GM23338 (cell line): ENCODE results near the gene CELF4. TPM values are rescaled to one million over a fixed set of nuclear protein-coding genes. Genes with fewer than 3 reads are reported as not detected.
A peak's percentile ranks its signal among the peaks of the same experiment; 100 is the strongest.

Experiments used
- ATAC-seq: fragments of 200-7000 bp; cut with Tn5 transposase; 3 replicates; pipeline ENCODE4 v1.9.1; 2020
- DNase-seq: peaks from one replicate; pipeline ENCODE4 v3.0.0-alpha.2; 2015; ENCODE audit warnings: low spot score
- H2AFZ ChIP-seq: fragments of 200-600 bp; sonication (generic); 2 replicates; pipeline ENCODE4 v1.8.0; 2016; ENCODE audit warnings: antibody characterized with exemption, mild to moderate bottlenecking, moderate library complexity
- H3F3A ChIP-seq: fragments of 200-600 bp; sonication (generic); replicated peaks from 2 replicates; pipeline ENCODE4 v1.8.0; 2017; ENCODE audit warnings: antibody characterized with exemption, mixed run types, low read depth
- H3K27ac ChIP-seq: fragments of 200-600 bp; sonication (generic); 2 replicates; pipeline ENCODE4 v1.6.1; 2016; ENCODE audit warnings: low read depth
- H3K27me3 ChIP-seq: fragments of 200-600 bp; sonication (generic); 2 replicates; pipeline ENCODE4 v1.8.0; 2016; ENCODE audit warnings: mild to moderate bottlenecking, mixed run types, moderate library complexity; ENCODE audit not compliant: insufficient read depth
- H3K36me3 ChIP-seq: fragments of 200-600 bp; sonication (generic); 2 replicates; pipeline ENCODE4 v1.8.0; 2016; ENCODE audit warnings: mild to moderate bottlenecking; ENCODE audit not compliant: insufficient read depth
- H3K4me1 ChIP-seq: fragments of 200-600 bp; sonication (generic); 2 replicates; pipeline ENCODE4 v1.8.0; 2016; ENCODE audit warnings: mild to moderate bottlenecking, moderate library complexity; ENCODE audit not compliant: insufficient read depth
- H3K4me2 ChIP-seq: fragments of 200-600 bp; sonication (generic); 2 replicates; pipeline ENCODE4 v1.7.1; 2017; ENCODE audit warnings: mixed run types
- H3K4me3 ChIP-seq: fragments of 200-600 bp; sonication (generic); 2 replicates; pipeline ENCODE4 v1.6.1; 2016; ENCODE audit warnings: mixed run types
- H3K79me2 ChIP-seq: fragments of 200-600 bp; sonication (generic); replicated peaks from 2 replicates; pipeline ENCODE4 v1.8.0; 2017; ENCODE audit warnings: mild to moderate bottlenecking; ENCODE audit not compliant: insufficient read depth
- H3K9me2 ChIP-seq: fragments of 200-600 bp; sonication (generic); 2 replicates; pipeline ENCODE4 v1.8.0; 2017; ENCODE audit not compliant: insufficient read depth
- H4K20me1 ChIP-seq: fragments of 200-600 bp; sonication (generic); replicated peaks from 2 replicates; pipeline ENCODE4 v1.8.0; 2017; ENCODE audit warnings: mild to moderate bottlenecking; ENCODE audit not compliant: insufficient read depth
- H3K27ac Mint-ChIP-seq: 2 replicates; pipeline ENCODE4 v1.8.0; 2020; ENCODE audit warnings: inconsistent platforms, mild to moderate bottlenecking, moderate library complexity, mixed read lengths
- H3K27me3 Mint-ChIP-seq: 3 replicates; pipeline ENCODE4 v1.8.0; 2022; ENCODE audit warnings: low read depth, mild to moderate bottlenecking, moderate library complexity, mixed read lengths, inconsistent platforms; ENCODE audit not compliant: insufficient read depth, poor library complexity
- H3K36me3 Mint-ChIP-seq: 3 replicates; pipeline ENCODE4 v1.8.0; 2021; ENCODE audit warnings: low read depth, mild to moderate bottlenecking, inconsistent platforms, moderate library complexity, mixed read lengths
- H3K4me1 Mint-ChIP-seq: 3 replicates; pipeline ENCODE4 v1.8.0; 2020; ENCODE audit warnings: mild to moderate bottlenecking, inconsistent platforms, mixed read lengths
- H3K4me3 Mint-ChIP-seq: 3 replicates; pipeline ENCODE4 v1.8.0; 2021; ENCODE audit warnings: moderate library complexity, mild to moderate bottlenecking, inconsistent platforms, mixed read lengths
- H3K9me3 Mint-ChIP-seq: 3 replicates; pipeline ENCODE4 v1.8.0; 2020; ENCODE audit warnings: moderate library complexity, mild to moderate bottlenecking, inconsistent platforms, mixed read lengths
- CREB1 ChIP-seq: fragments of 250-450 bp; sonication (Bioruptor Pico); IDR thresholded peaks from 2 replicates; pipeline ENCODE4 v1.5.0; 2020; ENCODE audit warnings: low read depth, mild to moderate bottlenecking, moderate library complexity
- EZH2 ChIP-seq: fragments of 200-600 bp; sonication (generic); IDR thresholded peaks from one replicate; pipeline ENCODE4 v1.8.0; 2017; ENCODE audit warnings: antibody characterized with exemption, mild to moderate bottlenecking, low read depth; ENCODE audit not compliant: unreplicated experiment
- EZH2phosphoT487 ChIP-seq: fragments of 200-600 bp; sonication (generic); IDR thresholded peaks from one replicate; pipeline ENCODE4 v1.8.1; 2018; ENCODE audit warnings: antibody characterized with exemption; ENCODE audit not compliant: unreplicated experiment
- JUNB ChIP-seq: IDR thresholded peaks from one replicate; pipeline ENCODE4 v1.6.1; 2016; ENCODE audit warnings: antibody characterized with exemption; ENCODE audit not compliant: unreplicated experiment
- NANOG ChIP-seq: IDR thresholded peaks from 2 replicates; pipeline ENCODE4 v1.6.1; 2016; ENCODE audit warnings: antibody characterized with exemption, borderline replicate concordance
- POLR2AphosphoS5 ChIP-seq: IDR thresholded peaks from 2 replicates; pipeline ENCODE4 v1.6.1; 2016; ENCODE audit warnings: antibody characterized with exemption, low read depth
- STAT1 ChIP-seq: IDR thresholded peaks from one replicate; pipeline ENCODE4 v1.6.1; 2016; ENCODE audit warnings: antibody characterized with exemption; ENCODE audit not compliant: unreplicated experiment
- ZNF114 ChIP-seq: fragments of 250-450 bp; sonication (Bioruptor Pico); IDR thresholded peaks from 2 replicates; pipeline ENCODE4 v1.5.0; 2020; ENCODE audit warnings: mild to moderate bottlenecking, moderate library complexity
- ZNF331 ChIP-seq: fragments of 250-450 bp; sonication (Bioruptor Pico); IDR thresholded peaks from 2 replicates; pipeline ENCODE4 v1.5.0; 2020; ENCODE audit warnings: low read depth, mild to moderate bottlenecking, moderate library complexity
- polyA plus RNA-seq: library from polyadenylated mRNA; unstranded; fragments of >200 nt; fragmentation: Nextera tagmentation; extraction: Ambion mirVana; gene quantifications from 2 replicates; pipeline ENCODE4 v1.2.1, GENCODE V29; 2016
- total RNA-seq: library from RNA; depleted of rRNA; stranded (reverse); fragments of >200 nt; shearing (Covaris generic); gene quantifications from 2 replicates; pipeline ENCODE4 v1.2.3, GENCODE V29; 2014
- TF ChIP-seq, protein P1 (sequence below): fragments of 250-450 bp; sonication (Bioruptor Pico); IDR thresholded peaks from 2 replicates; pipeline ENCODE4 v1.5.0; 2020; ENCODE audit warnings: mild to moderate bottlenecking, moderate library complexity
- TF ChIP-seq, protein P2 (sequence below), 2 experiments: fragments of 200-600 bp in 1 of 2; sonication (generic) in 1 of 2; conservative IDR thresholded peaks; 2 replicates each; pipeline versions ENCODE4 v1.5.1 to v1.6.1; 2016 to 2017; ENCODE audit warnings: antibody characterized with exemption in 2 of 2, low read depth in 2 of 2, mild to moderate bottlenecking in 2 of 2, moderate library complexity in 1 of 2
- TF ChIP-seq, protein P3 (sequence below): IDR thresholded peaks from 2 replicates; pipeline ENCODE4 v1.6.1; 2016; ENCODE audit warnings: antibody characterized with exemption
- TF ChIP-seq, protein P4 (sequence below): IDR thresholded peaks from one replicate; pipeline ENCODE4 v1.6.1; 2018; ENCODE audit warnings: antibody characterized with exemption; ENCODE audit not compliant: unreplicated experiment

Gene CELF4
- total and polyA plus RNA-seq, 2 experiments from 2014 or later: 2.6 to 6.7 TPM

DNA sequence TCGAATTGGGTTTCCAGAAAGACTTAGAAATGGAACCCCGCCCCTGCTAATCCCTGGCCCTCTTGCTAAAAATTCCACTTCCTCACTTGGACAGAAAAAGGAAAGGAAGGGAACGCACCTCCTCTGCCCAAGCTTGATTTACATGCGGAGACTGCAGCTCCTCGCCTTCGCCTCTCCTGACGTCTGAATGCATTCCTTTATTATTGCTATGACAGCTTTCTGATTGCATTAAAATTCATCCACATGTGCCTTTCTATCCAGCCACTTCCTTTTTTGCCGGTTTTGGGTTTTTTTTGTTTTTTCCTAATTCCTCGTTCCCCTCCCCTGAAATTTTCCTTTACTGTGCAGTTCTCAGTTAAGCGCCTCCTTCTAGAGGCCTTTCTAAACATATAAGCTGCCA, 287.8 kb downstream of the CELF4 start:
- Histone ChIP-seq H3K27ac (no peak overlapping the region), H2AFZ (0 out of 2 replicates have a peak overlapping the region, but pooled peaks have one; percentile 18), H3K9me2 (no peaks in the 10 kb centered on the region), H3K79me2 (no peaks in the 10 kb centered on the region), H3K4me1 (no peaks in the 10 kb centered on the region), H3K4me2 (no peak overlapping the region), H3K4me3 (no peak overlapping the region), H3F3A (no peaks in the 10 kb centered on the region), H4K20me1 (no peaks in the 10 kb centered on the region), H3K36me3 (no peaks in the 10 kb centered on the region), H3K27me3 (no peaks in the 10 kb centered on the region)
- Mint-ChIP-seq H3K27ac (no peak overlapping the region), H3K27me3 (peaks cover 15% of the 10 kb centered on the region), H3K4me3 (no peak overlapping the region), H3K9me3 (no peaks in the 10 kb centered on the region; the same call in 2 of the 3 replicates), H3K36me3 (no peaks in the 10 kb centered on the region), H3K4me1 (peaks cover 15% of the 10 kb centered on the region)
- ATAC-seq (no peak), DNase-seq (no peak)
- TF ChIP-seq POLR2AphosphoS5 (no peak), EZH2 (no peak), ZNF114 (no peak), JUNB (no peak), EZH2phosphoT487 (no peak), CREB1 (no peak), ZNF331 (no peak), NANOG (no peak), STAT1 (no peak)
- TF ChIP-seq, protein P1, sequence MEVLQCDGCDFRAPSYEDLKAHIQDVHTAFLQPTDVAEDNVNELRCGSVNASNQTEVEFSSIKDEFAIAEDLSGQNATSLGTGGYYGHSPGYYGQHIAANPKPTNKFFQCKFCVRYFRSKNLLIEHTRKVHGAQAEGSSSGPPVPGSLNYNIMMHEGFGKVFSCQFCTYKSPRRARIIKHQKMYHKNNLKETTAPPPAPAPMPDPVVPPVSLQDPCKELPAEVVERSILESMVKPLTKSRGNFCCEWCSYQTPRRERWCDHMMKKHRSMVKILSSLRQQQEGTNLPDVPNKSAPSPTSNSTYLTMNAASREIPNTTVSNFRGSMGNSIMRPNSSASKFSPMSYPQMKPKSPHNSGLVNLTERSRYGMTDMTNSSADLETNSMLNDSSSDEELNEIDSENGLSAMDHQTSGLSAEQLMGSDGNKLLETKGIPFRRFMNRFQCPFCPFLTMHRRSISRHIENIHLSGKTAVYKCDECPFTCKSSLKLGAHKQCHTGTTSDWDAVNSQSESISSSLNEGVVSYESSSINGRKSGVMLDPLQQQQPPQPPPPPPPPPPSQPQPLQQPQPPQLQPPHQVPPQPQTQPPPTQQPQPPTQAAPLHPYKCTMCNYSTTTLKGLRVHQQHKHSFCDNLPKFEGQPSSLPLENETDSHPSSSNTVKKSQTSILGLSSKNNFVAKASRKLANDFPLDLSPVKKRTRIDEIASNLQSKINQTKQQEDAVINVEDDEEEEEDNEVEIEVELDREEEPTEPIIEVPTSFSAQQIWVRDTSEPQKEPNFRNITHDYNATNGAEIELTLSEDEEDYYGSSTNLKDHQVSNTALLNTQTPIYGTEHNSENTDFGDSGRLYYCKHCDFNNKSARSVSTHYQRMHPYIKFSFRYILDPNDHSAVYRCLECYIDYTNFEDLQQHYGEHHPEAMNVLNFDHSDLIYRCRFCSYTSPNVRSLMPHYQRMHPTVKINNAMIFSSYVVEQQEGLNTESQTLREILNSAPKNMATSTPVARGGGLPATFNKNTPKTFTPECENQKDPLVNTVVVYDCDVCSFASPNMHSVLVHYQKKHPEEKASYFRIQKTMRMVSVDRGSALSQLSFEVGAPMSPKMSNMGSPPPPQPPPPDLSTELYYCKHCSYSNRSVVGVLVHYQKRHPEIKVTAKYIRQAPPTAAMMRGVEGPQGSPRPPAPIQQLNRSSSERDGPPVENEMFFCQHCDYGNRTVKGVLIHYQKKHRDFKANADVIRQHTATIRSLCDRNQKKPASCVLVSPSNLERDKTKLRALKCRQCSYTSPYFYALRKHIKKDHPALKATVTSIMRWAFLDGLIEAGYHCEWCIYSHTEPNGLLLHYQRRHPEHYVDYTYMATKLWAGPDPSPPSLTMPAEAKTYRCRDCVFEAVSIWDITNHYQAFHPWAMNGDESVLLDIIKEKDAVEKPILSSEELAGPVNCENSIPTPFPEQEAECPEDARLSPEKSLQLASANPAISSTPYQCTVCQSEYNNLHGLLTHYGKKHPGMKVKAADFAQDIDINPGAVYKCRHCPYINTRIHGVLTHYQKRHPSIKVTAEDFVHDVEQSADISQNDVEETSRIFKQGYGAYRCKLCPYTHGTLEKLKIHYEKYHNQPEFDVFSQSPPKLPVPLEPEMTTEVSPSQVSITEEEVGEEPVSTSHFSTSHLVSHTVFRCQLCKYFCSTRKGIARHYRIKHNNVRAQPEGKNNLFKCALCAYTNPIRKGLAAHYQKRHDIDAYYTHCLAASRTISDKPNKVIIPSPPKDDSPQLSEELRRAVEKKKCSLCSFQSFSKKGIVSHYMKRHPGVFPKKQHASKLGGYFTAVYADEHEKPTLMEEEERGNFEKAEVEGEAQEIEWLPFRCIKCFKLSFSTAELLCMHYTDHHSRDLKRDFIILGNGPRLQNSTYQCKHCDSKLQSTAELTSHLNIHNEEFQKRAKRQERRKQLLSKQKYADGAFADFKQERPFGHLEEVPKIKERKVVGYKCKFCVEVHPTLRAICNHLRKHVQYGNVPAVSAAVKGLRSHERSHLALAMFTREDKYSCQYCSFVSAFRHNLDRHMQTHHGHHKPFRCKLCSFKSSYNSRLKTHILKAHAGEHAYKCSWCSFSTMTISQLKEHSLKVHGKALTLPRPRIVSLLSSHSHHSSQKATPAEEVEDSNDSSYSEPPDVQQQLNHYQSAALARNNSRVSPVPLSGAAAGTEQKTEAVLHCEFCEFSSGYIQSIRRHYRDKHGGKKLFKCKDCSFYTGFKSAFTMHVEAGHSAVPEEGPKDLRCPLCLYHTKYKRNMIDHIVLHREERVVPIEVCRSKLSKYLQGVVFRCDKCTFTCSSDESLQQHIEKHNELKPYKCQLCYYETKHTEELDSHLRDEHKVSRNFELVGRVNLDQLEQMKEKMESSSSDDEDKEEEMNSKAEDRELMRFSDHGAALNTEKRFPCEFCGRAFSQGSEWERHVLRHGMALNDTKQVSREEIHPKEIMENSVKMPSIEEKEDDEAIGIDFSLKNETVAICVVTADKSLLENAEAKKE: no peak
- TF ChIP-seq, protein P2, sequence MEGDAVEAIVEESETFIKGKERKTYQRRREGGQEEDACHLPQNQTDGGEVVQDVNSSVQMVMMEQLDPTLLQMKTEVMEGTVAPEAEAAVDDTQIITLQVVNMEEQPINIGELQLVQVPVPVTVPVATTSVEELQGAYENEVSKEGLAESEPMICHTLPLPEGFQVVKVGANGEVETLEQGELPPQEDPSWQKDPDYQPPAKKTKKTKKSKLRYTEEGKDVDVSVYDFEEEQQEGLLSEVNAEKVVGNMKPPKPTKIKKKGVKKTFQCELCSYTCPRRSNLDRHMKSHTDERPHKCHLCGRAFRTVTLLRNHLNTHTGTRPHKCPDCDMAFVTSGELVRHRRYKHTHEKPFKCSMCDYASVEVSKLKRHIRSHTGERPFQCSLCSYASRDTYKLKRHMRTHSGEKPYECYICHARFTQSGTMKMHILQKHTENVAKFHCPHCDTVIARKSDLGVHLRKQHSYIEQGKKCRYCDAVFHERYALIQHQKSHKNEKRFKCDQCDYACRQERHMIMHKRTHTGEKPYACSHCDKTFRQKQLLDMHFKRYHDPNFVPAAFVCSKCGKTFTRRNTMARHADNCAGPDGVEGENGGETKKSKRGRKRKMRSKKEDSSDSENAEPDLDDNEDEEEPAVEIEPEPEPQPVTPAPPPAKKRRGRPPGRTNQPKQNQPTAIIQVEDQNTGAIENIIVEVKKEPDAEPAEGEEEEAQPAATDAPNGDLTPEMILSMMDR (conservative IDR thresholded peaks at IDR 0.05; ENCODE audit: low read depth in 2 of 2): no peak
- TF ChIP-seq, protein P3, sequence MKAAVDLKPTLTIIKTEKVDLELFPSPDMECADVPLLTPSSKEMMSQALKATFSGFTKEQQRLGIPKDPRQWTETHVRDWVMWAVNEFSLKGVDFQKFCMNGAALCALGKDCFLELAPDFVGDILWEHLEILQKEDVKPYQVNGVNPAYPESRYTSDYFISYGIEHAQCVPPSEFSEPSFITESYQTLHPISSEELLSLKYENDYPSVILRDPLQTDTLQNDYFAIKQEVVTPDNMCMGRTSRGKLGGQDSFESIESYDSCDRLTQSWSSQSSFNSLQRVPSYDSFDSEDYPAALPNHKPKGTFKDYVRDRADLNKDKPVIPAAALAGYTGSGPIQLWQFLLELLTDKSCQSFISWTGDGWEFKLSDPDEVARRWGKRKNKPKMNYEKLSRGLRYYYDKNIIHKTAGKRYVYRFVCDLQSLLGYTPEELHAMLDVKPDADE: no peak
- TF ChIP-seq, protein P4, sequence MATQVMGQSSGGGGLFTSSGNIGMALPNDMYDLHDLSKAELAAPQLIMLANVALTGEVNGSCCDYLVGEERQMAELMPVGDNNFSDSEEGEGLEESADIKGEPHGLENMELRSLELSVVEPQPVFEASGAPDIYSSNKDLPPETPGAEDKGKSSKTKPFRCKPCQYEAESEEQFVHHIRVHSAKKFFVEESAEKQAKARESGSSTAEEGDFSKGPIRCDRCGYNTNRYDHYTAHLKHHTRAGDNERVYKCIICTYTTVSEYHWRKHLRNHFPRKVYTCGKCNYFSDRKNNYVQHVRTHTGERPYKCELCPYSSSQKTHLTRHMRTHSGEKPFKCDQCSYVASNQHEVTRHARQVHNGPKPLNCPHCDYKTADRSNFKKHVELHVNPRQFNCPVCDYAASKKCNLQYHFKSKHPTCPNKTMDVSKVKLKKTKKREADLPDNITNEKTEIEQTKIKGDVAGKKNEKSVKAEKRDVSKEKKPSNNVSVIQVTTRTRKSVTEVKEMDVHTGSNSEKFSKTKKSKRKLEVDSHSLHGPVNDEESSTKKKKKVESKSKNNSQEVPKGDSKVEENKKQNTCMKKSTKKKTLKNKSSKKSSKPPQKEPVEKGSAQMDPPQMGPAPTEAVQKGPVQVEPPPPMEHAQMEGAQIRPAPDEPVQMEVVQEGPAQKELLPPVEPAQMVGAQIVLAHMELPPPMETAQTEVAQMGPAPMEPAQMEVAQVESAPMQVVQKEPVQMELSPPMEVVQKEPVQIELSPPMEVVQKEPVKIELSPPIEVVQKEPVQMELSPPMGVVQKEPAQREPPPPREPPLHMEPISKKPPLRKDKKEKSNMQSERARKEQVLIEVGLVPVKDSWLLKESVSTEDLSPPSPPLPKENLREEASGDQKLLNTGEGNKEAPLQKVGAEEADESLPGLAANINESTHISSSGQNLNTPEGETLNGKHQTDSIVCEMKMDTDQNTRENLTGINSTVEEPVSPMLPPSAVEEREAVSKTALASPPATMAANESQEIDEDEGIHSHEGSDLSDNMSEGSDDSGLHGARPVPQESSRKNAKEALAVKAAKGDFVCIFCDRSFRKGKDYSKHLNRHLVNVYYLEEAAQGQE: no peak
